NCI-H526 treated with DMSO at 0.1 percent for 48 hours (cell line): ENCODE results near the gene WAC.

Source experiments
- DNase-seq: peaks from one replicate; lab custom pipeline; 2025; lab: John Stamatoyannopoulos, UW

WAC gene

GRCh38 chr10:28530751-28531150, 2.2 kb upstream of the WAC start:
- no peak for DNase-seq

- no peak for DNase-seq
Measured at GRCh38 chr10:28533186-28533564, 257 bp downstream of the WAC start.

- no peak for DNase-seq
Measured at GRCh38 chr10:28533571-28534304, 820 bp downstream of the WAC start.

- no peak for DNase-seq
Measured at GRCh38 chr10:28535846-28536245, 2.9 kb downstream of the WAC start.

GRCh38 chr10:28538595-28538994, 5.7 kb downstream of the WAC start:
- DNase-seq, result no peak

- no peak for DNase-seq
Measured at GRCh38 chr10:28540145-28540544, 7.2 kb downstream of the WAC start.

GRCh38 chr10:28541717-28542365, 8.9 kb downstream of the WAC start:
- no peak for DNase-seq

GRCh38 chr10:28542728-28543127, 9.8 kb downstream of the WAC start:
- DNase-seq, result no peak

GRCh38 chr10:28544058-28544457, 11.1 kb downstream of the WAC start:
- no peak for DNase-seq

GRCh38 chr10:28545967-28546644, 13.2 kb downstream of the WAC start:
- DNase-seq, result no peak

- no peak for DNase-seq
Measured at GRCh38 chr10:28548781-28549498, 16.0 kb downstream of the WAC start.

GRCh38 chr10:28551086-28551485, 18.2 kb downstream of the WAC start:
- DNase-seq, result no peak

GRCh38 chr10:28552775-28553174, 19.9 kb downstream of the WAC start:
- no peak for DNase-seq

- no peak for DNase-seq
Measured at GRCh38 chr10:28554009-28554408, 21.1 kb downstream of the WAC start.

GRCh38 chr10:28554952-28555351, 22.0 kb downstream of the WAC start:
- no peak for DNase-seq

- no peak for DNase-seq
Measured at GRCh38 chr10:28555358-28555757, 22.4 kb downstream of the WAC start.

GRCh38 chr10:28556142-28556541, 23.2 kb downstream of the WAC start:
- no peak for DNase-seq

- DNase-seq, result no peak
Measured at GRCh38 chr10:28558186-28558585, 25.3 kb downstream of the WAC start.

GRCh38 chr10:28558923-28559508, 26.1 kb downstream of the WAC start:
- no peak for DNase-seq

- DNase-seq, result no peak
Measured at GRCh38 chr10:28559618-28560017, 26.7 kb downstream of the WAC start.

- no peak for DNase-seq
Measured at GRCh38 chr10:28560617-28561016, 27.7 kb downstream of the WAC start.

GRCh38 chr10:28561531-28561930, 28.6 kb downstream of the WAC start:
- DNase-seq, result no peak
